Measurements from ENCODE around the gene SH2D5.

SH2D5 gene

GRCh38 chr1:20733360-20733975 lies 965 bp upstream of the SH2D5 start:
- Histone ChIP-seq H3K27ac (ENCODE audit: low read length) (peak overlapping the region; percentile 27; the same call in 1 of the 2 replicates), H2AFZ (ENCODE audit: low read length) (peak overlapping the region; percentile 63; the same call in 1 of the 2 replicates), H3K4me3 (ENCODE audit: low read length) (peak overlapping the region; percentile 58)

GRCh38 chr1:20732071-20732587 lies 374 bp downstream of the SH2D5 start:
- DNase-seq = peak; percentile 25
- peak overlapping the region; percentile 88 for H3K4me2 ChIP-seq (ENCODE audit: low read depth, low read length)
- peak overlapping the region; percentile 63 for H2AFZ ChIP-seq (ENCODE audit: low read length)
- no peaks in the 10 kb centered on the region for H3K9me2 ChIP-seq (replicated peaks; ENCODE audit: insufficient read depth, low read length)
- H4K20me1 ChIP-seq (ENCODE audit: insufficient read depth, low read length) = no peaks in the 10 kb centered on the region
- H3K27me3 ChIP-seq (replicated peaks; ENCODE audit: insufficient read depth, low read length) = peaks cover 50% of the 10 kb centered on the region
- no peak overlapping the region for H3K27ac ChIP-seq (ENCODE audit: low read length)
- no peaks in the 10 kb centered on the region for H3K9me3 ChIP-seq (replicated peaks; ENCODE audit: insufficient read depth, low read length)
- H3K4me1 ChIP-seq (ENCODE audit: low read length) = peaks cover 11% of the 10 kb centered on the region; the same call in 1 of the 2 replicates
- H3K4me3 ChIP-seq (ENCODE audit: low read length) = peak overlapping the region; percentile 58
- no peaks in the 10 kb centered on the region for H3K36me3 ChIP-seq (replicated peaks; ENCODE audit: insufficient read depth, low read length)
- no peak for TF ChIP-seq EZH2 (optimal IDR thresholded peaks at IDR 0.05; ENCODE audit: low read depth, low read length)
- TF ChIP-seq EZH2phosphoT487 (IDR thresholded peaks at IDR 0.05; ENCODE audit: low read length) = no peak
- TF ChIP-seq CTCF (IDR thresholded peaks at IDR 0.05; ENCODE audit: low read length) = no peak
- peaks cover 16% of the 10 kb centered on the region for H3F3A ChIP-seq (ENCODE audit: insufficient read depth, low read length)
- no peaks in the 10 kb centered on the region for H3K79me2 ChIP-seq (ENCODE audit: low read length)
- H3K9ac ChIP-seq (ENCODE audit: low read length) = no peak overlapping the region

More at GRCh38 chr1:20733360-20733975, 965 bp upstream of the SH2D5 start:
- DNase-seq = no peak
- Histone ChIP-seq H3K79me2 (ENCODE audit: low read length) (no peaks in the 10 kb centered on the region), H3K9me3 (replicated peaks; ENCODE audit: insufficient read depth, low read length) (no peaks in the 10 kb centered on the region), H4K20me1 (ENCODE audit: insufficient read depth, low read length) (no peaks in the 10 kb centered on the region), H3K9ac (ENCODE audit: low read length) (no peak overlapping the region), H3K4me1 (ENCODE audit: low read length) (peaks cover 11% of the 10 kb centered on the region; the same call in 1 of the 2 replicates), H3K27me3 (replicated peaks; ENCODE audit: insufficient read depth, low read length) (peaks cover 37% of the 10 kb centered on the region), H3F3A (ENCODE audit: insufficient read depth, low read length) (peaks cover 16% of the 10 kb centered on the region), H3K4me2 (ENCODE audit: low read depth, low read length) (peak overlapping the region; percentile 88), H3K36me3 (replicated peaks; ENCODE audit: insufficient read depth, low read length) (no peaks in the 10 kb centered on the region), H3K9me2 (replicated peaks; ENCODE audit: insufficient read depth, low read length) (no peaks in the 10 kb centered on the region)
- TF ChIP-seq EZH2 (optimal IDR thresholded peaks at IDR 0.05; ENCODE audit: low read depth, low read length) (no peak), EZH2phosphoT487 (IDR thresholded peaks at IDR 0.05; ENCODE audit: low read length) (no peak), CTCF (IDR thresholded peaks at IDR 0.05; ENCODE audit: low read length) (no peak)

- no peaks in the 10 kb centered on the region for H3K9me3 ChIP-seq (replicated peaks; ENCODE audit: insufficient read depth, low read length)
- H3K79me2 ChIP-seq (ENCODE audit: low read length) = no peaks in the 10 kb centered on the region
- no peaks in the 10 kb centered on the region for H3K36me3 ChIP-seq (replicated peaks; ENCODE audit: insufficient read depth, low read length)
- H3K4me3 ChIP-seq (ENCODE audit: low read length) = no peak overlapping the region; the same call in 1 of the 2 replicates
- H3K9ac ChIP-seq (ENCODE audit: low read length) = no peak overlapping the region
- H3K27ac ChIP-seq (ENCODE audit: low read length) = no peak overlapping the region
- peaks cover 11% of the 10 kb centered on the region; the same call in 1 of the 2 replicates for H3K4me1 ChIP-seq (ENCODE audit: low read length)
- peaks cover 58% of the 10 kb centered on the region for H3K27me3 ChIP-seq (replicated peaks; ENCODE audit: insufficient read depth, low read length)
- H2AFZ ChIP-seq (ENCODE audit: low read length) = no peak overlapping the region
- DNase-seq = no peak
- H3K4me2 ChIP-seq (ENCODE audit: low read depth, low read length) = peak overlapping the region; percentile 42; the same call in 1 of the 2 replicates
- H3F3A ChIP-seq (ENCODE audit: insufficient read depth, low read length) = peaks cover 16% of the 10 kb centered on the region
- TF ChIP-seq CTCF (IDR thresholded peaks at IDR 0.05; ENCODE audit: low read length) (no peak), EZH2 (optimal IDR thresholded peaks at IDR 0.05; ENCODE audit: low read depth, low read length) (no peak), EZH2phosphoT487 (IDR thresholded peaks at IDR 0.05; ENCODE audit: low read length) (no peak)
- H4K20me1 ChIP-seq (ENCODE audit: insufficient read depth, low read length) = no peaks in the 10 kb centered on the region
- H3K9me2 ChIP-seq (replicated peaks; ENCODE audit: insufficient read depth, low read length) = no peaks in the 10 kb centered on the region
Observed at GRCh38 chr1:20731057-20731991, 1.2 kb downstream of the SH2D5 start.

Measured in MM.1S (cell line).